ENCODE measurements around the gene SBNO2.

DNA sequence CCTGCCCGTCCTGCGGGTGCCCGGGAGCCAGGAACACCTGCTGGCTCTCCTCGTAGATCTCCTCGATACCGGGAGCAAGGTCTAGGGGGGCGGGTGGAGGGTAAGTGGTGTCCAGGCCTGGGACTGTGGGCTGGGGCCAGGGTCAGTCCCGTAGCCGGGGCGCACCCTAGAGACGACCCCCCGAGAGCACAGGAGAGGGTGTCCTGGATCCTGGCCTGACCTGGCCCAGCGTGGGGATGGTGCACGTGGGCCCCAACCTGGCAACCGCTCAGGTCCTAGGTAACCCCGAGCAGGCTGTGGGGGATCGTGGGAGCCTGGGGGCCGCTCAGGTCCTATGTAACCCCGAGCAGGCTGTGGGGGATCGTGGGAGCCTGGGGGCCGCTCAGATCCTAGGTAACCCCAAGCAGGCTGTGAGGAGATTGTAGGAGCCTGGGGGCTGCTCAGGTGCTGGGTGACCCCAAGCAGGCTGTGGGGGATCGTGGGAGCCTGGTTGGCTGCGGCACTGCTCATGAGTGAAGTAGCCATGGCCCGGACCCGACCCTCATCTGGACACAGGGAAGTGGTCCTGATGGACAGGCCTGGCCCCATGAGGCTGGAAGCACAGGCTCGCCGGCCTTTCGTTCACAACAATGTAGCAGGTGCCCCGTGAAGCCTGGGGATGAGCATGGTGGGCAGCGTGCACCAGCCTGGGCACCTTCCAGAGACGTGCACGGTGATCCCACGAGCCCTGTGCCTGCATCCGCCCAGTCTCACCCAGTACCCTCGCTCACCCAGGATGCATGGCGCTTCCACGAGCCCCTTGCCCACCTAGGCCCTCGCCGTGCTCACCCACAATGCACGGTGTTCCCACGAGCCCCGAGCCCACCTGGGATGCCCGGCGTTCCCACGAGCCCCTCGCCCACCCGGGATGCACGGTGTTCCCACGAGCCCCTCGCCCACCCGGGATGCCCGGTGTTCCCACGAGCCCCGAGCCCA, 64.1 kb downstream of the SBNO2 start:
- TF ChIP-seq, protein P1, sequence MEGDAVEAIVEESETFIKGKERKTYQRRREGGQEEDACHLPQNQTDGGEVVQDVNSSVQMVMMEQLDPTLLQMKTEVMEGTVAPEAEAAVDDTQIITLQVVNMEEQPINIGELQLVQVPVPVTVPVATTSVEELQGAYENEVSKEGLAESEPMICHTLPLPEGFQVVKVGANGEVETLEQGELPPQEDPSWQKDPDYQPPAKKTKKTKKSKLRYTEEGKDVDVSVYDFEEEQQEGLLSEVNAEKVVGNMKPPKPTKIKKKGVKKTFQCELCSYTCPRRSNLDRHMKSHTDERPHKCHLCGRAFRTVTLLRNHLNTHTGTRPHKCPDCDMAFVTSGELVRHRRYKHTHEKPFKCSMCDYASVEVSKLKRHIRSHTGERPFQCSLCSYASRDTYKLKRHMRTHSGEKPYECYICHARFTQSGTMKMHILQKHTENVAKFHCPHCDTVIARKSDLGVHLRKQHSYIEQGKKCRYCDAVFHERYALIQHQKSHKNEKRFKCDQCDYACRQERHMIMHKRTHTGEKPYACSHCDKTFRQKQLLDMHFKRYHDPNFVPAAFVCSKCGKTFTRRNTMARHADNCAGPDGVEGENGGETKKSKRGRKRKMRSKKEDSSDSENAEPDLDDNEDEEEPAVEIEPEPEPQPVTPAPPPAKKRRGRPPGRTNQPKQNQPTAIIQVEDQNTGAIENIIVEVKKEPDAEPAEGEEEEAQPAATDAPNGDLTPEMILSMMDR (IDR thresholded peaks at IDR 0.05), result no peak
- TF ChIP-seq EP300 (IDR thresholded peaks at IDR 0.05), result no peak

All from stomach (tissue), 4 donors.